ENCODE results near the gene C4orf50.

DNA sequence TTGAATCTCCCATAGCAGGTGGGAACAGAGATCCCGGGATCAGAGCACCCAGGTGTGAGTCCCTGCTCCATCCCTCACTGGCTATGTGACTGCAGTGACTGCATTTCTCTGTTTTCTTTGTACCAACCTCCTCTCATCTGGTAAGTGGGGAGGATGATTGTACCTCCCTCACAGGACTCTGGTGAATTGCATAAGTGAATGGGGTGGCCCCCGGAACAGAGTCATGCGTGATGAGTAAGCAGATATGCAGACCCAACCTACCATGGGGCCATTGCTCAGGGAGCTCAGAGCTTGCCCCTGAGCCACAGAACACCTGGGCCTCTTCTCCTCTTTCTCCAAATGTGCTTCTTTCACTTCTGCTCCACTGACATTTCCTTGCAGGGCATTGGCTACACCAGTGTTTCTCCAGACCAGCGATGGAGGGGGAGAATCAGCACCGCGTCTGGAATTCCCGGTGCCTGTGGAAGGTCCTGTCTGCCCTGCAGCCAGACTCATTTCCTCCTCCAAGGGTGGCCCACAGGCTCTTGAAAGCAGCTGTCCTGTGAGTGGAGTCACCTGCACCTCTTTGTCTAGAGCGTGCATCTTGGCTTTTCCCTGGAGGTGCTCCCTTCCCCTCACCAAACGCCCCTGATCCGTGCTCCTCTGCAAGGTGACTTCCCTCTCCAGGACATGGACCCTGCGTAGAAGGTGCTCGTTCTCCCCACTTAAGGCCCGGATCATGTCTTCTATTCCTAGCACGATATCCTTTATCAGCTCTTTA is 30.0 kb downstream of the C4orf50 start:
- TF ChIP-seq CTCF (IDR thresholded peaks at IDR 0.05; ENCODE audit: borderline replicate concordance, extremely low read depth, low read length, poor library complexity, severe bottlenecking): no peak
- TF ChIP-seq EZH2 (IDR thresholded peaks at IDR 0.05; ENCODE audit: borderline replicate concordance, low read depth, low read length, severe bottlenecking): no peak

Data from DND-41 (cell line).